ENCODE results near the gene STRIP2. TPM values are rescaled to one million over a fixed set of nuclear protein-coding genes. Genes with fewer than 3 reads are reported as not detected.

STRIP2 gene
- total RNA-seq, 2 donors from 2014 or later = 11.7 to 15.8 TPM

DNA sequence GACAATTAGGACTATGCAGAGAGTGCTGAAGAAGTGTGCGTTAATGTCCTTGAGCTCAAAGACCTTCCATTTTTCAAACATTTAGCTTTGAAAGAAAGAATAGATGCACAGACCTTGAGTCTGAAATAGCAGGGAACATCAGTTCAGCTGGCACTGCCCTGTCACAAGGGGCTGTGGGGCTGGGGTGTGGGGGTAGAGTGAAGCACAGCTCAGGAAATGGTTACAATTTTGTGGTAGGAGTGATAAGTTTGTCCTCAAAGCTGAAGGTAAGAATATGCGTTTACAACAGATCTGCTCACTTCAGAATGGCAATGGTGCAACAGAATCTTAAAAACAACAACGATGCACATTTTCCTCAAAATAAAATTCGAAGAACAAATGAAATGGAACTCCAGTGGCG is 101.7 kb downstream of the STRIP2 start:
- Histone ChIP-seq H3K9me3 (ENCODE audit: control insufficient read depth, low read length) (no peaks in the 10 kb centered on the region), H3K9ac (ENCODE audit: extremely low read depth, low read length, poor library complexity, severe bottlenecking) (no peak overlapping the region), H3K4me1 (ENCODE audit: control insufficient read depth, insufficient read depth, low read length) (no peaks in the 10 kb centered on the region), H3K36me3 (ENCODE audit: control insufficient read depth, insufficient read depth, low read length) (no peaks in the 10 kb centered on the region), H3K27ac (ENCODE audit: low read depth, low read length) (no peak overlapping the region), H3K4me3 (ENCODE audit: low read length) (no peak overlapping the region), H3K27me3 (ENCODE audit: control insufficient read depth, insufficient read depth, low read length, poor library complexity, severe bottlenecking) (no peaks in the 10 kb centered on the region)
- H3K27ac Mint-ChIP-seq = no peak overlapping the region
- no peak overlapping the region for H3K4me3 Mint-ChIP-seq
- H3K4me1 Mint-ChIP-seq = peaks cover 21% of the 10 kb centered on the region
- WGBS, 2 experiments (ENCODE audit: insufficient coverage in 1 of 2, insufficient read length in 1 of 2) = 67 to 71% methylated on average over 3 to 5 of the region's 5 CpGs
- no peaks in the 10 kb centered on the region for H3K36me3 Mint-ChIP-seq (ENCODE audit: low read depth)
- H3K27me3 Mint-ChIP-seq (ENCODE audit: insufficient read depth) = peaks cover 3% of the 10 kb centered on the region
- no peak for DNase-seq
- TF ChIP-seq, protein P1, sequence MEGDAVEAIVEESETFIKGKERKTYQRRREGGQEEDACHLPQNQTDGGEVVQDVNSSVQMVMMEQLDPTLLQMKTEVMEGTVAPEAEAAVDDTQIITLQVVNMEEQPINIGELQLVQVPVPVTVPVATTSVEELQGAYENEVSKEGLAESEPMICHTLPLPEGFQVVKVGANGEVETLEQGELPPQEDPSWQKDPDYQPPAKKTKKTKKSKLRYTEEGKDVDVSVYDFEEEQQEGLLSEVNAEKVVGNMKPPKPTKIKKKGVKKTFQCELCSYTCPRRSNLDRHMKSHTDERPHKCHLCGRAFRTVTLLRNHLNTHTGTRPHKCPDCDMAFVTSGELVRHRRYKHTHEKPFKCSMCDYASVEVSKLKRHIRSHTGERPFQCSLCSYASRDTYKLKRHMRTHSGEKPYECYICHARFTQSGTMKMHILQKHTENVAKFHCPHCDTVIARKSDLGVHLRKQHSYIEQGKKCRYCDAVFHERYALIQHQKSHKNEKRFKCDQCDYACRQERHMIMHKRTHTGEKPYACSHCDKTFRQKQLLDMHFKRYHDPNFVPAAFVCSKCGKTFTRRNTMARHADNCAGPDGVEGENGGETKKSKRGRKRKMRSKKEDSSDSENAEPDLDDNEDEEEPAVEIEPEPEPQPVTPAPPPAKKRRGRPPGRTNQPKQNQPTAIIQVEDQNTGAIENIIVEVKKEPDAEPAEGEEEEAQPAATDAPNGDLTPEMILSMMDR (conservative IDR thresholded peaks at IDR 0.05) = no peak
- no peaks in the 10 kb centered on the region for H3K9me3 Mint-ChIP-seq

DNA sequence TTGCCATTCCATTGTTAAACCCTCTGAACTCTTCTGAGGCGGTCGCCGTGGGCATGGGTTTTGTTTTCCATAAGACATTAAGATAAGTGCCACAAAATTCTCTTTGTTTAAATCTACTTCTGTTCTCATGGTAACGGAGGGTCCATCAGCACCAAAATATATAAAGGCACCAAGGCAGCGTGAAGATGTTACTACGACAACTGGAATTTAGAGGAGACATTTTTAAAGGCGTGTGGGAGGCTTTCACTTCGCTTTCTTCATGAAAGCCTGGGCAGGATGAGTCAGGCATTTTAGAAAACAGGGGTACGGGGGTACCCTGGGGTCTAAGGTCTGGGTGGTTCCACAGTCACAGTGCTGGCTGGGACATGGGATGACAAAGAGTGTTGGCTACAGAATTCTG is 102.1 kb downstream of the STRIP2 start:
- Mint-ChIP-seq H3K36me3 (ENCODE audit: low read depth) (no peaks in the 10 kb centered on the region), H3K4me1 (peaks cover 21% of the 10 kb centered on the region), H3K27me3 (ENCODE audit: insufficient read depth) (peaks cover 3% of the 10 kb centered on the region), H3K9me3 (no peaks in the 10 kb centered on the region), H3K27ac (no peak overlapping the region), H3K4me3 (no peak overlapping the region)
- TF ChIP-seq, protein P1 (conservative IDR thresholded peaks at IDR 0.05) = no peak
- DNase-seq = no peak
- H3K4me1 ChIP-seq (ENCODE audit: control insufficient read depth, insufficient read depth, low read length) = no peaks in the 10 kb centered on the region
- H3K27me3 ChIP-seq (ENCODE audit: control insufficient read depth, insufficient read depth, low read length, poor library complexity, severe bottlenecking) = no peaks in the 10 kb centered on the region
- no peak overlapping the region for H3K4me3 ChIP-seq (ENCODE audit: low read length)
- no peak overlapping the region for H3K27ac ChIP-seq (ENCODE audit: low read depth, low read length)
- no peaks in the 10 kb centered on the region for H3K9me3 ChIP-seq (ENCODE audit: control insufficient read depth, low read length)
- WGBS, 2 experiments (ENCODE audit: insufficient coverage in 1 of 2, insufficient read length in 1 of 2) = 89 to 92% methylated on average over 9 of the region's 9 CpGs
- H3K9ac ChIP-seq (ENCODE audit: extremely low read depth, low read length, poor library complexity, severe bottlenecking) = no peak overlapping the region
- no peaks in the 10 kb centered on the region for H3K36me3 ChIP-seq (ENCODE audit: control insufficient read depth, insufficient read depth, low read length)

Other genes with a start within 250 kb of the STRIP2 start
- 10 to 100 TPM; 75.5 to 76.2 TPM for gene SMO, start 245.8 kb upstream of the STRIP2 start, total RNA-seq
- gene AHCYL2, start 209.4 kb upstream of the STRIP2 start, total RNA-seq = 10 to 100 TPM; 30.8 to 31.4 TPM
- gene SMKR1, start 68.1 kb downstream of the STRIP2 start, total RNA-seq = under 1 TPM; 0.55 to 0.97 TPM
- gene NRF1, start 177.3 kb downstream of the STRIP2 start, total RNA-seq = 10 to 100 TPM; 22.9 to 26.4 TPM

Data from endodermal cell (in vitro differentiated cells).